ENCODE results near the gene PRDM16. TPM values are rescaled to one million over a fixed set of nuclear protein-coding genes. Genes with fewer than 3 reads are reported as not detected.

Gene PRDM16
- total RNA-seq, 4 donors from 2014 or later, result 5.9 to 41.7 (median 11.2) TPM

- TF ChIP-seq POLR2A (IDR thresholded peaks at IDR 0.05) (no peak), EP300 (IDR thresholded peaks at IDR 0.05) (no peak)
- TF ChIP-seq, protein P1, sequence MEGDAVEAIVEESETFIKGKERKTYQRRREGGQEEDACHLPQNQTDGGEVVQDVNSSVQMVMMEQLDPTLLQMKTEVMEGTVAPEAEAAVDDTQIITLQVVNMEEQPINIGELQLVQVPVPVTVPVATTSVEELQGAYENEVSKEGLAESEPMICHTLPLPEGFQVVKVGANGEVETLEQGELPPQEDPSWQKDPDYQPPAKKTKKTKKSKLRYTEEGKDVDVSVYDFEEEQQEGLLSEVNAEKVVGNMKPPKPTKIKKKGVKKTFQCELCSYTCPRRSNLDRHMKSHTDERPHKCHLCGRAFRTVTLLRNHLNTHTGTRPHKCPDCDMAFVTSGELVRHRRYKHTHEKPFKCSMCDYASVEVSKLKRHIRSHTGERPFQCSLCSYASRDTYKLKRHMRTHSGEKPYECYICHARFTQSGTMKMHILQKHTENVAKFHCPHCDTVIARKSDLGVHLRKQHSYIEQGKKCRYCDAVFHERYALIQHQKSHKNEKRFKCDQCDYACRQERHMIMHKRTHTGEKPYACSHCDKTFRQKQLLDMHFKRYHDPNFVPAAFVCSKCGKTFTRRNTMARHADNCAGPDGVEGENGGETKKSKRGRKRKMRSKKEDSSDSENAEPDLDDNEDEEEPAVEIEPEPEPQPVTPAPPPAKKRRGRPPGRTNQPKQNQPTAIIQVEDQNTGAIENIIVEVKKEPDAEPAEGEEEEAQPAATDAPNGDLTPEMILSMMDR (IDR thresholded peaks at IDR 0.05), result no peak
- Histone ChIP-seq H3K4me1 (peaks cover 0 to 63% (median 22%) of the 10 kb centered on the region in 4 donors), H3K27me3 (peaks cover 0 to 8% of the 10 kb centered on the region in 2 donors), H3K36me3 (no peaks in the 10 kb centered on the region), H3K9me3 (peaks cover 0 to 13% (median 0%) of the 10 kb centered on the region in 4 donors), H3K27ac (peak overlapping the region in 3 of 4 donors; percentile 36 to 88 (median 81)), H3K4me3 (no peak overlapping the region)
- no peak for DNase-seq (ENCODE audit: low spot score in 2 of 2)
- 54 to 56% methylated on average over 8 of the region's 8 CpGs for WGBS, 2 donors
Observed at GRCh38 chr1:3441880-3442279, 372.9 kb downstream of the PRDM16 start.

DNA sequence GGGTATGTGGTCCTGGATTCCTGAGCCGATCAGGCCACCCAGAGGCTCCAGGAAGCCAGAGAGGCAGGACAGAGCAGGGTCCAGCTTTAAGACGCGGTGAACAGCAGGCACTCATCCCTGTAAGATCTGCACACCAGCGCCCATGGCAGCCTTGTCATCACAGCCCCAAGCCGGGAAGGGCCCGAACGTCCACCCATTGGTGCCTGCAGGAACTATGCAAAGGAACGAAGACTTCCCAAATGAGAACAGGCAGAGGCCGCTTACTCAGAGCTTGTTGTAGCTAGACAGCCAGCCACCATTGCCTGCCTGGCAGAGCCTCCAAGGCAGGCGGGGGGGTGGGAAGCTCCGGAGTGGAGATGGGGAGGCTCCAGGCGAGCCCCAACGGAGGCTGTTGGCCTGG is 373.3 kb downstream of the PRDM16 start:
- H3K4me3 ChIP-seq, result no peak overlapping the region
- H3K4me1 ChIP-seq, result peaks cover 0 to 63% (median 22%) of the 10 kb centered on the region in 4 donors
- H3K36me3 ChIP-seq, result no peaks in the 10 kb centered on the region
- H3K9me3 ChIP-seq, result peaks cover 0 to 11% (median 0%) of the 10 kb centered on the region in 4 donors
- no peak for DNase-seq (ENCODE audit: low spot score in 2 of 2)
- TF ChIP-seq POLR2A (IDR thresholded peaks at IDR 0.05) (no peak), EP300 (IDR thresholded peaks at IDR 0.05) (no peak)
- TF ChIP-seq, protein P1 (IDR thresholded peaks at IDR 0.05), result no peak
- H3K27me3 ChIP-seq, result peaks cover 0 to 8% of the 10 kb centered on the region in 2 donors
- 48 to 61% methylated on average over 10 to 11 of the region's 13 CpGs for WGBS, 2 donors
- peak overlapping the region in 3 of 4 donors; percentile 36 to 88 (median 81) for H3K27ac ChIP-seq

- Histone ChIP-seq H3K27me3 (peaks cover 0 to 8% of the 10 kb centered on the region in 2 donors), H3K27ac (peak overlapping the region in 3 of 4 donors; percentile 36 to 88 (median 81))
- 72 to 82% methylated on average over 12 of the region's 12 CpGs for WGBS, 2 donors
Observed at GRCh38 chr1:3442901-3443300, 373.9 kb downstream of the PRDM16 start.

GRCh38 chr1:3443807-3444206 is 374.8 kb downstream of the PRDM16 start:
- Histone ChIP-seq H3K36me3 (no peaks in the 10 kb centered on the region), H3K4me1 (peaks cover 0 to 61% (median 22%) of the 10 kb centered on the region in 4 donors), H3K27me3 (peaks cover 0 to 8% of the 10 kb centered on the region in 2 donors), H3K9me3 (peaks cover 0 to 18% (median 0%) of the 10 kb centered on the region in 4 donors), H3K4me3 (no peak overlapping the region), H3K27ac (peak overlapping the region in 2 of 4 donors; percentile 81 to 88)
- DNase-seq (ENCODE audit: low spot score in 2 of 2), result no peak
- no peak for TF ChIP-seq EP300 (IDR thresholded peaks at IDR 0.05)
- TF ChIP-seq POLR2A (IDR thresholded peaks at IDR 0.05), result no peak
- TF ChIP-seq, protein P1 (IDR thresholded peaks at IDR 0.05), result no peak
- WGBS, 2 donors, result 62 to 73% methylated on average over 7 of the region's 7 CpGs

More at GRCh38 chr1:3442901-3443300, 373.9 kb downstream of the PRDM16 start:
- DNase-seq (ENCODE audit: low spot score in 2 of 2), result no peak
- H3K4me1 ChIP-seq, result peaks cover 0 to 63% (median 22%) of the 10 kb centered on the region in 4 donors
- H3K36me3 ChIP-seq, result no peaks in the 10 kb centered on the region
- peaks cover 0 to 16% (median 0%) of the 10 kb centered on the region in 4 donors for H3K9me3 ChIP-seq
- no peak overlapping the region for H3K4me3 ChIP-seq
- TF ChIP-seq EP300 (IDR thresholded peaks at IDR 0.05) (no peak), POLR2A (IDR thresholded peaks at IDR 0.05) (no peak)
- TF ChIP-seq, protein P1 (IDR thresholded peaks at IDR 0.05), result no peak

GRCh38 chr1:3444298-3444697 is 375.3 kb downstream of the PRDM16 start:
- no peak for DNase-seq (ENCODE audit: low spot score in 2 of 2)
- H3K27ac ChIP-seq, result peak overlapping the region in 3 of 4 donors; percentile 14 to 88 (median 75)
- H3K9me3 ChIP-seq, result peaks cover 0 to 18% (median 0%) of the 10 kb centered on the region in 4 donors
- no peak for TF ChIP-seq EP300 (IDR thresholded peaks at IDR 0.05)
- TF ChIP-seq, protein P1 (IDR thresholded peaks at IDR 0.05), result no peak
- TF ChIP-seq POLR2A (IDR thresholded peaks at IDR 0.05), result no peak
- peaks cover 0 to 56% (median 21%) of the 10 kb centered on the region in 4 donors for H3K4me1 ChIP-seq
- H3K27me3 ChIP-seq, result peaks cover 0 to 8% of the 10 kb centered on the region in 2 donors
- 90 to 92% methylated on average over 18 of the region's 18 CpGs for WGBS, 2 donors
- no peak overlapping the region for H3K4me3 ChIP-seq
- H3K36me3 ChIP-seq, result no peaks in the 10 kb centered on the region
